ENCODE data around the gene SLC5A9. TPM values are rescaled to one million over a fixed set of nuclear protein-coding genes. Genes with fewer than 3 reads are reported as not detected.
A peak's percentile ranks its signal among the peaks of the same experiment; 100 is the strongest.
"Not testable (repeated sequence)": the region's sequence is repeated elsewhere in the genome, so short reads cannot be mapped to it uniquely, and the experiment has no call there.

The SLC5A9 gene
- total RNA-seq = not detected

DNA sequence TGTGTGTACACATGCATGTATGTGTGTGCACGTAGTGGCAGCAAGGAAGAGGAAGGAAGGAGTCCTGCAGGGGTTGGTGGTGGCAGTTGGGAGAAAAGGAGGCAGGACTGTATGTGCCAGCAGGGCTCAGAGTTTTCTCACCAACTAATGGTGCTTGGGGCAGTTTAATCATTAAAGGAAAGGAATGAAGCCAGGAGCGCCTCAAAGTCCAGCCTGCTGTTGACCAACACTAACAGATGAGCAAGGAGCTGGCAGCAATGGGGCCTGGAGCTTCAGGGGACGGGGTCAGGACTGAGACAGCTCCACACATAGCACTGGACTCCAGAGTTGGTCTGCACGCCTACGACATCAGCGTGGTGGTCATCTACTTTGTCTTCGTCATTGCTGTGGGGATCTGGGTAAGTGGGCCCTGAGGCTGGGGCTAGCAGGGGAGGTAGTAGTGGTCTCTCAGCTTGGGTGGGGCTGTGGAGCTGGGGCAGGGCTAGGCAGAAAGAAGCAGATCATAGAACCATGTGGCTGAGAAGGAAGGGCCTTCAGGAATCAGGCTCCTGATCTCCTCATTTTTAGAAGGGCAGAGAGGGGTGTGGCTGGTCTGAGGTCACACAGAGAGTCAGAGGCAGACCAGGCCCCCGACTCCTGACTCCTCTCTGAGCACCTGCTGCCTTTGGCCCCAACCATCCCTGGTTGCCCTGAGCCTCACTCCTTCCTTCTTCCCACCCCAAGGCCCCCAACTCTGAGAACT, at the start of gene SLC5A9:
Gene SLC5A9, plus strand, starts transcription at position 216 of the 742 bp plus-strand sequence. Its CDS starts 21 bp downstream, at position 237.
- no peak for DNase-seq

DNA sequence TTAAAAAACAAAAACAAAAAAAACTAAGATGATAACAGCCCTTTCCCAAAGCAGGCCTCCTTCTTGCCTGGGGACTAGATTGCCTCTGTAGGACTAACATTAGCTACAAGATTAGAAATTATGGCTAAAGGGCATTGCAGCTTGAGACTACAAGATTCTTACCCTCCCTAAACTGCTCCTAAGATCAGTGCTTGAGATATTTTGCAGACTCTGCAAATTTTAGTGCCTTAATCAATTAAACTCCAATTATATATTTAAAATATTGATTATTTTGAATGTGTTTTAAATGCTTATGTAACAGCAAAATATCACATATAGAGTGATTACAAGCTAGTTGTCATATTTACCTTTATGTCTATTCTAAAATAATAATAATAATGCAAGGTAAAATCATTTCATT, 47.4 kb upstream of the SLC5A9 start:
- no peak for DNase-seq

- no peak for DNase-seq
These were observed 45.3 kb upstream of the SLC5A9 start for GRCh38 chr1:48177257-48177656.

GRCh38 chr1:48181669-48182367, 40.7 kb upstream of the SLC5A9 start:
- DNase-seq = no peak

DNA sequence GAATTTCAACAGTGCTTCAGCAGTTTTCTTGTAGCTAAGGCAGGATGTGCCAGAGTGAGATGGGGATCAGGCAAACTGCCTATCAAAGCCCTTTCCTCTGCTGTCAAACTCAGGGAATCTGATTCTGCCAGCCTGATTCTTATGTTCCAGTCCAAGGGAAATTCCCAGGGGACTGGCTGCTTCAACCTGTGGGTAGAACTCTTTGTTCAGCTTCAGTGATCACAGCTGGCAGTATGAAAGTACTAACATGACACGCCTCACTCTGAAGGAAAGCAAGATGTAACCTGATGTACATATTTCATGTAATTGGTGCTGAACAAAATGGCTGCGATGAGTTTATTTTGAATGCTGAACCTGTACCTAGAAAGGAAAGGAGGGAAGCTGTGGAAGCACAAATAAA, 40.1 kb upstream of the SLC5A9 start:
- DNase-seq = no peak

DNA sequence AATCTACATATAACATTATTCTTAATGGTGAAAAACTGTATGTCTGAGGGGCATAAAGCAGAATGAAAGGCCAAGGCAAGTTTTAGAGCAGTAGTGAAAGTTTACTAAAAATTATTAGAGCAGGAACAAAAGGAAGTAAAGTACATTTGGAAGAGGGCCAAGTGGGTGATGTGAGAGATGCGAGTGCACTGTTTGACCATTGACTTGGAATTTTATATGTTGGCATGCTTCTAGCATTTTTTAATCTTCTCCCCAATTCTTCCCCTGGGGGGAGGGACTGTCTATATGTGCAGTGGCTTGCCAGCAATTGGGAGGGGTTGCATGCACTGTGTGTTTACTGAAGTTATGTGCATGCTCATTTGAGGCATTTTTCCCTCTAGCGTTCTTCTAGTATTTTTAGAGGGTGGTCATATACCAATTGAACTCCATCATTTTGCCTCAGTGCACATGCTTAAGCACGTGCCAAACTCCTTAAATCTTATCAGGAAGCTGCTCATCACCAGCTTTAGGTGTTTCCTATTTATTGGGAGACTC, 36.1 kb upstream of the SLC5A9 start:
- DNase-seq = no peak

GRCh38 chr1:48187969-48188563, 34.5 kb upstream of the SLC5A9 start:
- DNase-seq = no peak

DNA sequence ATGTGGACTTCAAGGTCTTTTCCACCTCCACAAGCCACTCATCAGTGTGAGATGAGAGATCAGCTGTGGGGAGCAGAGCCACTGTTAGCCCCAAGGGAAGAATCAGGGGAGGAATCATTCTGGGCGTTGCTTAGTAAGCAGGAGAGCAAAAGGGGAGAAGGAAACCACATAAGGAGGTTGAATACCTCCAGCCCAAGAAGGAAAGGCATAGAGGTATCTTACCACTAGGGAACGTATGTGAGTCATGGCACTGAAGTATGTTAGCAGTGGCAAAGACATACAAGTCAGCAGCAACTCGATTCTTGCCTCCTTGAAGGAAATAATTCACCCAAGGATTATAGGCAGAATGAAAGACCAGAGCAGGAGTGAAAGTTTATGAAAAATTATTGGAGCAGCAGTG, 31.6 kb upstream of the SLC5A9 start:
- DNase-seq = no peak

DNA sequence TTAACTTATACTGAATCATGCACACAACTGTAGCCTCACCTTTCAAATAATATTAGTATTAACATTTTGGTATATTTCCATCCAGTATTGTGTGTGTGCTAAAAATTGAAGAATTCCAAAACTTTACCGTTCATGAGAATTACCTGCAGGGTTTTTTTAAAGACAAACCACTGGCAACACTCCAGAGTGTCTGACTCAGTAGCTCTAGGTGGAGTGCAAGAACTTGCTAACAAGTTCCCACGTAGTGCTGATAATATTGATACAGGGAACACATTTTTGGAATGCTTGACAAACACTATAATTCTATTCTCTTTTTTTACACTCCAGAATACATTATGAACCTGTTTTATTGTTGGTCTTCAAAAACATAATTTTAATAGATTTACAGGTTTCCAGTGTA, 27.7 kb upstream of the SLC5A9 start:
- no peak for DNase-seq

DNA sequence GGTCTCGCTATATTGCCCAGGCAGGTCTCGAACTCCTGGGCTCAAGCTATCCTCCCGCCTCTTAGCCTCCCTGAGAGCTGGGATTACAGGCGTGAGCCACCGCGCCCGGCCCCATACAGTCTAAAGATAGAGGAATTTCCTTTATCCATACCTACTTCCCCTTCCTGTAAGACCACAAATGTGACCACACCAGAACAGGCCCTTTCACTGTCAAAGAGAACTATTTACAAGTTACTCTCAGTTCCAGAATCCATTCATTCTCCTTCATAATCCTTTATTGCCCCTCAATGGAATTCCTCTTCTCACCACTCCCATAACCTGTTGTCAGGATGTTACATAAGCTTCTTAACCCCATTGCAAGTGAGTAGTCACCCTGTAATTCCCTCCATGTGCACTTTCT, 26.3 kb upstream of the SLC5A9 start:
- no peak for DNase-seq

DNA sequence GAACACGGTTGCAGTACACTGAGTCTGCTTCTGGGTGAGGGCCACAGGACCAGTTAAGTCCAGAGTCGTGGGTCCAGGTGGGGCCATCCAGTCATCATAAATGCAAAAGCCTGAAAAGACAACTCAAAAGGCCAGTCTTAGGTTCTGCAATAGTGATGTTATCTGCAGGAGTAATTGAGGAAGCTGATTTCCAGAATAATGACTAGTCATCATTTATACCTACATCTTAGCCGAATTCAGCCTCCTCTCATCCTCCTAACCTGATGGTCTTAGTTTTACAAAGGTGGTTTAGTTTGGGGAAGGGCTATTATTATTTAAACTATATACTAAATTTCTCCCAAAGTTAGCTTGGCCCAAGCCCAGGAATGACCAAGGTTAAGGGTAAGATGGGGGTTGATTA, 23.5 kb upstream of the SLC5A9 start:
- DNase-seq = no peak

- no peak for DNase-seq
These were observed 22.2 kb upstream of the SLC5A9 start for GRCh38 chr1:48200166-48200900.

- peak; percentile 30 for DNase-seq
These were observed 20.3 kb upstream of the SLC5A9 start for GRCh38 chr1:48202030-48202752.

DNA sequence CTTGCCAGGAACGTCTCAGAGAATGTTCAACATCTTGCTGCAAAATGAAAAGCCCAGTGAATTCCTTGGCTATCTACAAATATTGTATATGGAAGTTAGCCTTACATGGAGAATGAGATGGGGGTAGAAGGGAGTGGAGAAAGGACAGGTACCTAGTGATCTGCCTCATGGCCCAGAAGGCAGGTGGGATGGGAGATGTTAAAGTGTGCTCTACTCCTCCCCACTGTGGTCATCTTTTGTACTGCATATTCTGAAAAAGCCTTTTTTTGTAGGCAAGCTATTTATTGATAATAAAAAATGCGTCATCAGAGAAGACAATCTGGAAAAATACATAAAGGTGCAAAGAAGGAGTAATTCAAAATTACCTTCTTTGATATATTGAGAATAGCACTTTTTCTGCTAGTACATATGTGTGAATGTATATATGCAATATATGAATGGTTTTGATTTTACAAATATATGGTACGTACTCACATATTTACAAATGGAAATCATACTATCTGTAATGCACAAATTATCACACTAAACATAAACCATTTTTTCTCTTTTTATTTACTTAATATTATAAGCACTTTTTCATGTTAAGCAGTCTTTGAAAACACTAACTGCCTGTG, 19.1 kb upstream of the SLC5A9 start:
- no peak for DNase-seq

DNA sequence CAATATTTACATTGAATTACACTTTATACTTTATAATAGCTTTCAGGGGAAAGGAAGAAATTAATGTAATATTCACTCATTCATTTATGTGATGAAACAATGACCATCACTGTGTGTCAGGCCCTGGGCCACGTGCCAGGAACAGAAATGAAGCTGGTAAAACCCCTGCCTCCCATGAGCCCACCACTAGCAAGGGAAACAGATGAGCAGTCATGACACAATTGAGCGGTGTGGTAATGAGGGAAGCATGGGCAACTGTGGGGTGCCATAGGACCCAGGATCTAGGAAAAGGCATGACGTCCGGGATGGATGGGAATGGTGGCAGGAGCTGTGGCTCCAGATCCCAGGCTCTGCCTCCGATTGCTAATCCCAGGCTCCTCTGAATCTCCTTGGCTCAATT, 17.0 kb upstream of the SLC5A9 start:
- no peak for DNase-seq

GRCh38 chr1:48206371-48206770, 16.1 kb upstream of the SLC5A9 start:
- no peak for DNase-seq

DNA sequence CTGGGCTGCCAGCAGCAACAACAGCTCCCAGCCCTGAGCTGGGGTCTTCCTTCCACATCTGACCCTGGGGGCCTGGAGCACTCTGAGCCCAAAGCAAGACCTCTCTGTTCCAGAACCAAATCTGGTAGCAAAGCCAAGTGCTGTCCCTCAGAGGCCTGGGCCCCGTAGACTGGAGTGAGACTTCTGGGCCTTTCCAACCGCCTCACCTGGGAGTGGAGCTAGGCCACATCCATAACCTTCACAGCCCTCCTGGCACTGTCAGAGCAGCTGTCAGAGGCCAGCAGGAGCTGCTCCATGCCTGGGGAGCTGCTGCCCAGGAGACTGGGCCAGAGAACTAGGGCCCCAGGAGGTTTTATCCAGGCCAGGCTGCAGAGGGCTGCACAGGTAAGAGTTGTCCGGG, 15.4 kb upstream of the SLC5A9 start:
- no peak for DNase-seq

- no peak for DNase-seq
These were observed 14.9 kb upstream of the SLC5A9 start for GRCh38 chr1:48207536-48208075.

DNA sequence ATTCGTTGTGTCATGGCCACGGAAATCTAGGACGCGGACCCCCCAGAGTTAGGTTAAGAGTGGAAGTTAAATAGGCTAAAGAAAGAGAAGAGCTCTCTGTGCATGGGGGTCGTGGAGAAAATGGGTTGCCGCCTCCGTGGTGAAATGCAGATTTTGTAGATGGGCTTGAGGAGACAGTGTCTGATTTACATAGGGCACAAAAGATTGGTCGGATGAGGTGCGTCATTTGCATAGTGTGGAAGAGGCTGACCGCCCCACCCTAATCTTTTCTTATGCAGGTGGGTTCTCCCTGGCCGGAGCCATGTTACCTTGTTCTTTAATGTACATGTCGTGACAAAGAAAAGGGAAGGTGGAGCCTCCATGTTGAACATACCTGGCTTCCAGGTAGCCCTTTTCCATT, 14.3 kb upstream of the SLC5A9 start:
- DNase-seq = no peak

- DNase-seq = no peak
These were observed 13.9 kb upstream of the SLC5A9 start for GRCh38 chr1:48208652-48209051.

DNA sequence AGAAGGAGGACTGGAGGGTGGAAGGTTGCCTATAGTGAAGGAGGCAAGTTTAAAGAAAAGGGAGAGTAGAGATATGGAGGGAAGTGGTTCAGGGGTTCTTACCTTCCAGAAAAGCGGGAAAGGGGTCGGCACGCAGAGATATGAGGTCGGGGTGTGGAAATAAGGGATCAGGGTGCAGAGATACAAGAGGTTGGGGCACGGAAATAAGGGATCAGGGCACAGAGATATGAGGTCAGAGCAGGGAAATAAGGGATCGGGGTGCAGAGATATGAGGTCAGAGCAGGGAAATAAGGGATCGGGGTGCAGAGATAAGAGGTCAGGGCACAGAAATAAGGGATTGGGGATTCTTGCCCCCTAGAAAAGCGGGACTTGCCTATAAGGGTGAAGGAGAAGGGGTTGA, 9.1 kb upstream of the SLC5A9 start:
- DNase-seq = not testable (repeated sequence)

DNA sequence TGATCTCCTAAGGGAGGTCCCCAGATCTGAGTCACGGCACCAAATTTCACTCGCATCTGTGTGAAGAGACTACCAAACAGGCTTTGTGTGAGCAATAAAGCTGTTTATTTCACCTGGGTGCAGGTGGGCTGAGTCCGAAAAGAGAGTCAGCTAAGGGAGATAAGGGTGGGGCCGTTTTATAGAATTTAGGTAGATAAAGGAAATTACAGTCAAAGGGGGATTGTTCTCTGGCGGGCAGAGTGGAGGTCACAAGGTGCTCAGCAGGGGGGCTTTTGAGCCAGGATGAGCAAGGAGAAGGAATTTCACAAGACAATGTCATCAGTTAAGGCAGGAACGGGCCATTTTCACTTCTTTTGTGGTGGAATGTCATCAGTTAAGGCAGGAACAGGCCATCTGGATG, 8.2 kb upstream of the SLC5A9 start:
- not testable (repeated sequence) for DNase-seq
